AG10803 (cell line): ENCODE data around the gene TREML4.

Source experiments
- DNase-seq: peaks from one replicate; pipeline ENCODE4 v3.0.0; 2010; ENCODE audit warnings: low read depth
- H3K4me3 ChIP-seq: 2 replicates; pipeline ENCODE4 v1.5.1; 2011; ENCODE audit warnings: mild to moderate bottlenecking, low read length, control low read depth
- TF ChIP-seq, protein P1 (sequence below): conservative IDR thresholded peaks from 2 replicates; pipeline ENCODE4 v1.5.1; 2011; ENCODE audit warnings: mild to moderate bottlenecking, low read length, control low read depth, inconsistent platforms

TREML4 gene

DNA sequence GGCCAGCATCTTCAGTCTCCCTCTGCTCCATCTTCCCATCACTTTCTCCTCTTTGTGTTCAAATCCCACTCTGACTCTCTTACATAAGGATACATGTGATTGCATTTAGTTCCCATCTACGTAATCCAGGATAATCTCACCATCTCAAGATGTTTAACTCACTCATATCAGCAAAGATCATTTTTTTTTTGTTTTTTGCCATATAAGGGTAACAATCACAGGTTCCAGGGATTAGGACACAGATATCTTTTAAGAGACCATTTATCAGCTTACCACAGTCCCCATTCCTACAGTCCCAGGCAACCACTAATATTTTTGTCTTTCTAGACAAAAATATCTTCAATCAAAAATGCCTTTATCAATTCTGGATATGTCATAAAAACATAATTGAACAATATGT, 24.0 kb upstream of the TREML4 start:
- DNase-seq = no peak
- no peak overlapping the region for H3K4me3 ChIP-seq

DNA sequence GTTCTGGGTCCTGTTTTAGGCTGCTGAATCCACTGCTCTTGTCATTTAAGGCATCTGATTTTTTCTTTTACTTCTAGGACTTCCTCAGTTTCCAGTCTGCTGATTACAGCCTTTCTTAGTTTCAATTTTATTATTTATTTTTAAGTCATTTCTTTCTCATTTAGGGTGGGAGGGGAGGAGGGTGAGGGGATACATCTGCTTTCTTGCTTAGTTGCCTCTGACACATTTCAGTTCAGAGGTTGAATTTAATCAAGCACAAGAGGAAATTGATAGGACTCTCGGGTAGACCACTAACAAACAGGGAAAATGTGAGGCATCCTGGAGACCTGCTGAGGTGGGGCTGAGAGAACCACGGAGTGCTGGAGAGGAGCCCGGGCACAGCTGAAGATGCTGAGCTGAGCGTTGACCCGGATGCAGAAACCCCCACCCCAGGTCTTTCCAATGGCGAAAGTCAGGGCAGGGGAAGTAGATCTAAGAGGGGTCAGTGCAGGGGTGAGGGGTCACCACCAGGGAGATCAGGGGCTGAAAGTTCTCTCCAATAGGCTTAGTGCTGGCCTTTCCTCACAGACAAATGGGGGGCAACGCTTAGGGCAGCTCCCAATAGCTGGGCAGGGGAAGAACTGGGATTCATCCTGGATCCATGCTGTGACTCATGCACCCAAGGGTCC, 19.6 kb upstream of the TREML4 start:
- TF ChIP-seq, protein P1, sequence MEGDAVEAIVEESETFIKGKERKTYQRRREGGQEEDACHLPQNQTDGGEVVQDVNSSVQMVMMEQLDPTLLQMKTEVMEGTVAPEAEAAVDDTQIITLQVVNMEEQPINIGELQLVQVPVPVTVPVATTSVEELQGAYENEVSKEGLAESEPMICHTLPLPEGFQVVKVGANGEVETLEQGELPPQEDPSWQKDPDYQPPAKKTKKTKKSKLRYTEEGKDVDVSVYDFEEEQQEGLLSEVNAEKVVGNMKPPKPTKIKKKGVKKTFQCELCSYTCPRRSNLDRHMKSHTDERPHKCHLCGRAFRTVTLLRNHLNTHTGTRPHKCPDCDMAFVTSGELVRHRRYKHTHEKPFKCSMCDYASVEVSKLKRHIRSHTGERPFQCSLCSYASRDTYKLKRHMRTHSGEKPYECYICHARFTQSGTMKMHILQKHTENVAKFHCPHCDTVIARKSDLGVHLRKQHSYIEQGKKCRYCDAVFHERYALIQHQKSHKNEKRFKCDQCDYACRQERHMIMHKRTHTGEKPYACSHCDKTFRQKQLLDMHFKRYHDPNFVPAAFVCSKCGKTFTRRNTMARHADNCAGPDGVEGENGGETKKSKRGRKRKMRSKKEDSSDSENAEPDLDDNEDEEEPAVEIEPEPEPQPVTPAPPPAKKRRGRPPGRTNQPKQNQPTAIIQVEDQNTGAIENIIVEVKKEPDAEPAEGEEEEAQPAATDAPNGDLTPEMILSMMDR = no peak
- DNase-seq = no peak
- no peak overlapping the region for H3K4me3 ChIP-seq

More for the DNA sequence above, 24.0 kb upstream of the TREML4 start:
- TF ChIP-seq, protein P1 = no peak

DNA sequence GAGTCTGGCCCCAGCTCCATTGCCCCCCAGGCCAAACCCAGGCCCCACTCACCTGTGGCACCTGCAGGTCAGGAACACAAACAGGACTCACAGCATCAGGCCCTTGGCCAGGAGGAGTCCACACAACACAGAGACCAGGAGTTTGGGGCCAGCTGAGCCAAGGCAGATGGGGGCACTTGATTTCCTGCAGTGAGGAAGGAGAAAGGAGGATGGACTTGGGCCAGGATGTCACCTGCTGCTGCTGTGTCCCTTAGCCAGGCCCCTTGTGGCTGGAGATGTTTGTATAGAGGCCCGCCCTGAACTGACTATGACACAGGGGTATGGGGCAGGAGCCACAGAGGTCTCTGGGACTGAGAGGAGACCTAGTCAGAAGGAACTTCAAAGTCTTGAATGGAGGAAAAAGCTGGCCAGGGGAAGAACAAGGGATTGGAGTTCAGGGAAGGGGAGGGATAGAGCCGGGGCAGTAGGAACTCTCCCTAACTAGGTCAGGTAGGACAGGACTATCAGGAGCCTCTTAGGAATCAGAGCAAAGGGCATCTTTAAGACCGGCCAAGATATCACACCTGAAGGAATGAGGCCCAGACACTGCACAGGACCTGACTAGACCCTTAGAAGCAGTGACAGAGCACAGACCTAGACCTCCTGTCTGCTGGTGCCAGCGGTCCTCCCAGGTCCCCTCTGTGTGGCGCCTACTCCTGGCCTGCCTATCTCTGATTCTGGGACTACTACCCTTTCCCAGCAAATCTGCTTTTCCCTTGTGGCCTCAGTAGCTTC, 18.4 kb upstream of the TREML4 start:
- H3K4me3 ChIP-seq = no peak overlapping the region
- TF ChIP-seq, protein P1 = no peak
- DNase-seq = no peak

DNA sequence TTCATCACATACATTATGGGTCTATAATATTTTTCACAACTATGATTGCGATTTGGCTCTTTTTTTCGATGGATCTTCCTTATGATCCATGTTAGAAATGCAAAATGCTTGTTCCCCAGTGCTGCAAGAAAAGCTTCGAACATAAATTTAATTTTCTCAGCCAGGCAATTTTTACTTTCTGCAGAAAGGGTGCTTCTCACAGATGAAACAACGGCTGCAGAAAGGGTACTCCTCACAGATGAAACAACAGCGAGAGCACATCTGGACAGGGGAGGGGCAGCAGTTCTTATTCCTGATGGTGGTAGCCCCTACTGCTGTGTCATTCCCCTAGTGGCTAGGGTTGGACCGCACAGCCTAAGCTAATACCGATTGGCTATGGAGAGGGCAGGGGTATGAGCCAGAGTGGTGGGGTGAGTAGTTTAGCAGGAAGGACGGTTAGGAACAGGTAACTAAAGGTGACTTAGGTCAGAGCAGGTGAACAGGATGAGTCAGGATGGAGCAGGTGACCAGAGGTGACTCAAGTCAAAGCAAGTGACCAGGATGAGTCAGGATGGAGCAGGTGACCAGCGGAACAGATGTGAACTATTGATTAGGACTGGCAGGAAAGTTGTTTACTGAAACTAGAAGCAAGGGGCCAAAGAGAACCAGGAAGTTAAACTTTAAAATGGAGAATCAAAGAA, 13.4 kb upstream of the TREML4 start:
- no peak overlapping the region for H3K4me3 ChIP-seq
- TF ChIP-seq, protein P1 = no peak
- DNase-seq = no peak

DNA sequence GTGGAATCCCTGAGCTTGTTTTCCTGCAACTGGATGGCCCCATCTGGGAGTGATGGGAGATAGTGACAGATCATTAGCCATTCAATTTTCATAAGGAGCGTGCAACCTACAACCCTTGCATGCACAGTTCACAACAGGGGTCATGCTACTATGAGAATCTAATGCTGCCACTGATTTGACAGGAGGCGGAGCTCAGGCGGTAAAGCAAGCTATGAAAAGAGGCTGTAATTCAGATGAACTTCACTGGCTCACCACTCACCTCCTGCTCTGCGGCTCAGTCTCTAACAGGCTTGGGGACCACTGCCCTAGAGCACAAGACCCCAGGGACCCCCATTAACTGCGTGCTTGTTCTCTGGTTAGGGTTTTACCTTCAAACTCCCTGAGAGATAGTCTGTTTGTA, 12.4 kb upstream of the TREML4 start:
- DNase-seq = no peak
- no peak overlapping the region for H3K4me3 ChIP-seq
- TF ChIP-seq, protein P1 = no peak

DNA sequence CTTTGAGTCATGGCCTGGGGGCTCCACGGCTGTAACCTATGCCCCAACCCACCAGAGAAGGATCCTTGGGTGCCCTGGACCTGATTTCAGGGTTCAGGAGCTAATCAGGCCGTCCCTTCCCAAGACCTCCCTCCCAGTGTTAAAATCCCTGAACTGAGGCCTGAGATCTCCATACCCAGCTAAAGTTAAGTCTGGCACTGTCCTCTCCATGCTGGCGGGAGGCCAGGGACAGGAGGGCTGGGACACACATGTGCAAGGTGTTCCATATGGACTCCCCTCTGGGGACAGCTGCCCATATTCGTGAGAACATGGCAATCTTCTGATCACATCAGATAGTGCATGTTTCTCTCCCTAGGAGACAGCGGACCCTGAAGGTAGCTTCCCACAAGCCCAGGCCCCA, 11.5 kb upstream of the TREML4 start:
- no peak for DNase-seq
- TF ChIP-seq, protein P1 = no peak
- no peak overlapping the region for H3K4me3 ChIP-seq

DNA sequence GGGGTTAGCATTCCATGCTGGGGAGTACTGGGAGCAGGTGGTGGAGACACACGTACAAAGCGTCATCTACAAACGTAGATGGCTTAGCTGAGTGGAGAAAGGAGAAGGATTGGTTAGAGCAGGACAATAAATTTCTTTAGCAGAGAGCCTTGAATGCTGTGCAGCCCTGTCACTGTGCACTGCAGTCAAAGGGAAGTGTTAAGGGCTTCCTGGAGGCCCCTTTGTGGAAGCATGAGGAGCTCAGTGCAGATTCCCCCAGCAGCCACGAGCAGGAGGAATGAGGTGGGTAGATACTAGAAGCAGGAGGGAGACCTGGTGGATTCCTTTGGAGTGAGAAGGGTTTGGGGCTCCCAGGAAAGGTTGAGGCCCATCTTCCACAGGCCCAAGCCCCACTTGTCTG, 6.1 kb upstream of the TREML4 start:
- no peak overlapping the region for H3K4me3 ChIP-seq

More for the DNA sequence above, 6.1 kb upstream of the TREML4 start:
- no peak for DNase-seq
- TF ChIP-seq, protein P1 = no peak
